ENCODE results near the gene WDR70. TPM values are rescaled to one million over a fixed set of nuclear protein-coding genes. Genes with fewer than 3 reads are reported as not detected.
"Not testable (repeated sequence)": the region's sequence is repeated elsewhere in the genome, so short reads cannot be mapped to it uniquely, and the experiment has no call there.

WDR70 gene
- 14.2 and 16.0 TPM in 2 replicates for polyA plus RNA-seq (2012; rRNA removed)
- 16.9 and 23.0 TPM in 2 replicates for polyA plus RNA-seq (2012; cell fraction: cytosol; rRNA removed)
- polyA plus RNA-seq (2012; cell fraction: nucleus; rRNA removed): 18.6 and 19.1 TPM in 2 replicates

- H3K79me2 ChIP-seq (ENCODE audit: insufficient read depth): peaks cover 20% of the 10 kb centered on the region
- not testable (repeated sequence) for H3K27ac ChIP-seq (ENCODE audit: low read depth in 2 of 2, low read length in 1 of 2); H3K9me2 ChIP-seq; H3K9me3 ChIP-seq; H3K4me1 ChIP-seq (ENCODE audit: control insufficient read depth in 1 of 2, insufficient read depth in 2 of 2, low read depth in 1 of 2, low read length in 1 of 2); H3F3A ChIP-seq (replicated peaks; ENCODE audit: insufficient read depth); H3K27me3 ChIP-seq (ENCODE audit: insufficient read depth); H4K20me1 ChIP-seq (ENCODE audit: insufficient read depth)
- H3K9ac ChIP-seq: peak within 1 kb of the TSS; percentile 83
- 2% methylated on average over 21 of the region's 39 CpGs for WGBS (ENCODE audit: low lambda C conversion rate)
- peak within 1 kb of the TSS; percentile 82 for H3K4me2 ChIP-seq
- peak within 1 kb of the TSS; percentile 61 to 95 for H3K4me3 ChIP-seq (ENCODE audit: low read depth in 2 of 2, low read length in 1 of 2)
- ChIA-PET POLR2A (interaction anchor here (0.6 to 1.7 kb wide), 3 partner anchors 8 to 502 kb away, joined by 3 to 24 read pairs (median 3); partner anchors contain the start of genes CPLANE1, NIPBL and NUP155), CTCF (interaction anchor here (0.6 to 1.7 kb wide), 6 partner anchors 9 to 130 kb away, joined by 3 to 5 read pairs (median 4); partner anchors contain the start of gene CPLANE1)
- peak within 1 kb of the TSS; percentile 93 for H2AFZ ChIP-seq (ENCODE audit: low read depth)
- TF ChIP-seq SIN3A (IDR thresholded peaks at IDR 0.05; ENCODE audit: borderline replicate concordance, low read depth, low read length) (peak; percentile 76; the same call in 1 of the 2 replicates), GABPA (IDR thresholded peaks at IDR 0.05; ENCODE audit: low read depth) (peak; percentile 92), TAF1 (IDR thresholded peaks at IDR 0.05; ENCODE audit: borderline replicate concordance, low read depth, low read length) (peak; percentile 68; the same call in 1 of the 2 replicates), CTCF (IDR thresholded peaks at IDR 0.05) (peak; percentile 64), EP300 (IDR thresholded peaks at IDR 0.05; ENCODE audit: borderline replicate concordance in 1 of 2, low read depth in 1 of 2, low read length in 1 of 2) (peak in 1 of 2 experiments; percentile 43; a peak in 1 of 4 replicates), CHD2 (IDR thresholded peaks at IDR 0.05; ENCODE audit: low read length, partially characterized antibody) (peak; percentile 83), TCF12 (IDR thresholded peaks at IDR 0.05) (peak; percentile 34), REST (IDR thresholded peaks at IDR 0.05; ENCODE audit: low read depth, low read length) (peak; percentile 47), MXI1 (IDR thresholded peaks at IDR 0.05; ENCODE audit: low read depth, low read length) (peak; percentile 83), MAX (IDR thresholded peaks at IDR 0.05; ENCODE audit: low read depth) (peak; percentile 66), YY1 (IDR thresholded peaks at IDR 0.05; ENCODE audit: low read depth) (peak; percentile 64; the same call in 1 of the 2 replicates), ELF1 (IDR thresholded peaks at IDR 0.05) (peak; percentile 69; the same call in 1 of the 2 replicates), POLR2AphosphoS5 (IDR thresholded peaks at IDR 0.05; ENCODE audit: low read depth, low read length) (peak; percentile 76), NFIC (IDR thresholded peaks at IDR 0.05; ENCODE audit: borderline replicate concordance) (peak; percentile 44; the same call in 1 of the 2 replicates)
- peak; percentile 84 for DNase-seq
- peaks cover 0 to 26% of the 10 kb centered on the region in 2 experiments for H3K36me3 ChIP-seq (replicated peaks in 1 of 2; ENCODE audit: control insufficient read depth in 1 of 2, insufficient read depth in 2 of 2, low read length in 1 of 2)
Observed at GRCh38 chr5:37379100-37379628, at the start of gene WDR70. Gene WDR70 (plus strand): TSS chr5:37379318. CDS start chr5:37379368, 50 bp downstream.

GRCh38 chr5:37334754-37335153, 44.4 kb upstream of the WDR70 start:
- H3K27ac ChIP-seq (ENCODE audit: low read depth in 2 of 2, low read length in 1 of 2); POLR2A ChIA-PET; H3K9me3 ChIP-seq; H3K4me3 ChIP-seq (ENCODE audit: low read depth in 2 of 2, low read length in 1 of 2); H4K20me1 ChIP-seq (ENCODE audit: insufficient read depth); H3F3A ChIP-seq (replicated peaks; ENCODE audit: insufficient read depth); H3K4me2 ChIP-seq; H3K9ac ChIP-seq; H3K4me1 ChIP-seq (ENCODE audit: control insufficient read depth in 1 of 2, insufficient read depth in 2 of 2, low read depth in 1 of 2, low read length in 1 of 2); H3K9me2 ChIP-seq; H3K79me2 ChIP-seq (ENCODE audit: insufficient read depth); CTCF ChIA-PET; H3K27me3 ChIP-seq (ENCODE audit: insufficient read depth); DNase-seq; H2AFZ ChIP-seq (ENCODE audit: low read depth): not testable (repeated sequence)
- peaks cover 39 to 60% of the 10 kb centered on the region in 2 experiments for H3K36me3 ChIP-seq (replicated peaks in 1 of 2; ENCODE audit: control insufficient read depth in 1 of 2, insufficient read depth in 2 of 2, low read length in 1 of 2)
- 99% methylated on average over 12 of the region's 12 CpGs for WGBS (ENCODE audit: low lambda C conversion rate)

GRCh38 chr5:37342741-37343140, 36.4 kb upstream of the WDR70 start:
- H3K36me3 ChIP-seq (replicated peaks in 1 of 2; ENCODE audit: control insufficient read depth in 1 of 2, insufficient read depth in 2 of 2, low read length in 1 of 2): peaks cover 20 to 65% of the 10 kb centered on the region in 2 experiments
- not testable (repeated sequence) for H2AFZ ChIP-seq (ENCODE audit: low read depth); H3F3A ChIP-seq (replicated peaks; ENCODE audit: insufficient read depth); H3K9me2 ChIP-seq; H3K9ac ChIP-seq; H3K79me2 ChIP-seq (ENCODE audit: insufficient read depth); H3K27me3 ChIP-seq (ENCODE audit: insufficient read depth); H3K4me2 ChIP-seq; H3K4me1 ChIP-seq (ENCODE audit: control insufficient read depth in 1 of 2, insufficient read depth in 2 of 2, low read depth in 1 of 2, low read length in 1 of 2); H4K20me1 ChIP-seq (ENCODE audit: insufficient read depth); H3K9me3 ChIP-seq; DNase-seq; H3K27ac ChIP-seq (ENCODE audit: low read depth in 2 of 2, low read length in 1 of 2); H3K4me3 ChIP-seq (ENCODE audit: low read depth in 2 of 2, low read length in 1 of 2)
- WGBS (ENCODE audit: low lambda C conversion rate): 96% methylated on average over 18 of the region's 18 CpGs
- ChIA-PET CTCF (interaction anchor here (0.9 kb wide), 1 partner anchor 10 kb away, joined by 3 read pairs; no protein-coding TSS in a partner anchor), POLR2A (interaction anchor here (0.6 kb wide), 1 partner anchor 8 kb away, joined by 3 read pairs; no protein-coding TSS in a partner anchor)
